Stimulated activated naive CD8-positive, alpha-beta T cell treated with anti-CD3 and anti-CD28 coated beads, Interleukin-15, Interleukin-2, amounts not matched to agents 100 U/mL and 50 U/mL, for 24 hours (primary cell): ENCODE data around the gene LIN7A.

ENCODE experiments used
- ATAC-seq: fragments of 150-1000 bp; cut with Tn5 transposase; one replicate; pipeline ENCODE4 v1.10.0; 2021
- DNase-seq: peaks from one replicate; pipeline ENCODE4 v3.0.0; 2021

The LIN7A gene

GRCh38 chr12:80937391-80938238 lies at the start of gene LIN7A:
LIN7A (minus strand) TSS chr12:80937934; CDS start chr12:80937722, 212 bp downstream.
- no peak for DNase-seq

GRCh38 chr12:80986224-80986623 lies 48.5 kb upstream of the LIN7A start:
- ATAC-seq (no peak), DNase-seq (no peak)

More at GRCh38 chr12:80937391-80938238, at the start of gene LIN7A:
- ATAC-seq = peak; percentile 9

GRCh38 chr12:80979816-80980215 lies 42.1 kb upstream of the LIN7A start:
- DNase-seq (no peak), ATAC-seq (no peak)

DNA sequence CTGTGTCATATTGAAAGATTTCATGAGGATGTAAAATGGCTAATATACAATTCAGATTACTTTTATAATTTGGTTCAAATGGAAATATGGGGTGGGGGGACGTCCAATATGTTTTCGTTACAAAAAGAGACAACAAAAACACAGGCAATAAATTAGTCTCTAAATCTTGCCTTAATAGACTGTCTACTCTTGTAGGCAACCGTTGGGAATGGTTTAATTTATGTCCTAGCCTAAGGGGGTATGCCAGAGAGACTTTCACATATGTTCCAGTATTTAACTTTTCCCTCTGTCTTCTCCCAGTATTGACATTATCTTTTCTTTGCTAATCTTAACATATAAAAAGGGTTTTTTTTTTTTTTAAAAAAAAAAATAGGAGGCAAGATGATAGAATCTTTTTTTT lies 41.5 kb upstream of the LIN7A start:
- ATAC-seq (no peak), DNase-seq (no peak)

- DNase-seq = no peak
- ATAC-seq = no peak
These were observed 39.6 kb upstream of the LIN7A start for GRCh38 chr12:80977346-80977745.

- no peak for DNase-seq
- ATAC-seq = no peak
These were observed 30.6 kb upstream of the LIN7A start for GRCh38 chr12:80968326-80968725.

GRCh38 chr12:80967565-80967964 lies 29.8 kb upstream of the LIN7A start:
- no peak for DNase-seq
- no peak for ATAC-seq

DNA sequence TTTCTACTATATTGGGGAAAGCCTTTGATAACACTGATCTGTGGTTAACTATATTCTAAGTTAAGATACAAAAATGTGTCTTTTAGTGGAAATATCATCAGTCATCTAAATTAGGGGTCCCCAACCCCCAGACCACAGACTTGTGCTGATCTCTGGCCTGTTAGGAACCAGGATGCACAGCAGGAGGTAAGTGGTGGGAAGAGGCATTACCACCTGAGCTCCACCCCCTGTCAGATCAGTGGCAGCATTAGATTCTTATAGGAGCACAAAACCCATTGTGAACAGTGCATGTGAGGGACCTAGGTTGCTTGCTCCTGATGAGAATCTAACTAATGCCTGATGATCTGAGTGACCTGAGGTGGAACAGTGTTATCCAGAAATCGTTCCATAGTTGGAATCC lies 28.3 kb upstream of the LIN7A start:
- no peak for ATAC-seq
- no peak for DNase-seq

- DNase-seq (no peak), ATAC-seq (no peak)
These were observed 20.4 kb upstream of the LIN7A start for GRCh38 chr12:80958162-80958561.

- ATAC-seq (no peak), DNase-seq (no peak)
These were observed 17.3 kb upstream of the LIN7A start for GRCh38 chr12:80954857-80955520.

- ATAC-seq (no peak), DNase-seq (no peak)
These were observed 14.7 kb upstream of the LIN7A start for GRCh38 chr12:80952443-80952842.

GRCh38 chr12:80946591-80946990 lies 8.9 kb upstream of the LIN7A start:
- DNase-seq (no peak), ATAC-seq (no peak)

GRCh38 chr12:80943338-80943737 lies 5.6 kb upstream of the LIN7A start:
- ATAC-seq = no peak

GRCh38 chr12:80941916-80942315 lies 4.2 kb upstream of the LIN7A start:
- ATAC-seq (no peak), DNase-seq (no peak)

More at GRCh38 chr12:80943338-80943737, 5.6 kb upstream of the LIN7A start:
- DNase-seq = no peak

DNA sequence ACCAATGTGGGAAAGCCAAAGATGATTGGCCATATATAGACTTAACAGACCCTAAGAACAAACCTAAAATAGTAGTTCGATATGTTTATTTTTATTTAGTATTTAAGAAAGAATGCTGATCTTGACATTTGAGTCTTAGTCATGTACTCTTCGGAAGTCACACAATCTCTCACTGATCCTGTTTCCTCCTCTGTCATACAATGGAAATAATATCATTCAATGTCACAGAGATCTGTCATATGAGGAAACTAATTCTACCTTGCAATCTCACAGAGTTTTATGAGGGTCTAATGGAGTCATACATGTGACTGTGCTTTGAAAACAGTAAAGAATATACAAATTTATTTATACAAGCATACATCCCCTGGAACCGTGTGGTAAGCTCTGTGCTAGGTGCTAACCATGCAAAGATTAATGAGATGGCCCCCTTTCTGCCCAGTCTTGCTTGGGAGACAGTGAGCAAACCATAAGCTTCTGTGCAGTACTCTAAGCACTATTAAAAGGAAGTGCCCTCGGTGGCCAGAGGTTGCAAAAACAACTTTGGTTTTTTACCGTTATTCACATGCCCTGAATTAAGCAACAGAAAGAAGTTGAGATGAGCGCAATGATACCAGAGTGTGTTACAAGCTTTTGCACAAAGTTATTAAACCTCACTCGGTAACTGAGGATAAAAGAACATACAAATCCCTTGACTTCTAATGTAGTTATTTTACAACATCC lies 1.7 kb upstream of the LIN7A start:
- DNase-seq (no peak), ATAC-seq (no peak)

GRCh38 chr12:80938397-80938796 lies 663 bp upstream of the LIN7A start:
- DNase-seq (no peak), ATAC-seq (no peak)

- ATAC-seq = no peak
- DNase-seq = no peak
These were observed 918 bp downstream of the LIN7A start for GRCh38 chr12:80936642-80937390.

DNA sequence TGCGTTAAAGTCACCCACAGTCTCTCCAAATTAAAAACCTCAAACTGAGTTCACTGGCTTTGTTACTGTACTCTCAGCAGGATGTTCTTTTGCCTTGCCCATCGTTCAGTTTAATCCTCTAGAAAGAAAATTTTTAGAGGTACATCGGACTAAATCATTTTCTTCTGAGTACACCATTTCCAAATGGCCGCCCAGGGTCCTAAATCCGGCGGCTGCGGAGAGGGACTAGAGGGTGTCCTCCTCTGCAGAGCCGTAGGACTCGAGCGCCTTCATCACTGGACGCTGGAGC lies 1.4 kb downstream of the LIN7A start:
- ATAC-seq (no peak), DNase-seq (no peak)

GRCh38 chr12:80935111-80935510 lies 2.6 kb downstream of the LIN7A start:
- ATAC-seq = no peak
- DNase-seq = no peak

- no peak for ATAC-seq
- no peak for DNase-seq
These were observed 11.8 kb downstream of the LIN7A start for GRCh38 chr12:80925983-80926382.

DNA sequence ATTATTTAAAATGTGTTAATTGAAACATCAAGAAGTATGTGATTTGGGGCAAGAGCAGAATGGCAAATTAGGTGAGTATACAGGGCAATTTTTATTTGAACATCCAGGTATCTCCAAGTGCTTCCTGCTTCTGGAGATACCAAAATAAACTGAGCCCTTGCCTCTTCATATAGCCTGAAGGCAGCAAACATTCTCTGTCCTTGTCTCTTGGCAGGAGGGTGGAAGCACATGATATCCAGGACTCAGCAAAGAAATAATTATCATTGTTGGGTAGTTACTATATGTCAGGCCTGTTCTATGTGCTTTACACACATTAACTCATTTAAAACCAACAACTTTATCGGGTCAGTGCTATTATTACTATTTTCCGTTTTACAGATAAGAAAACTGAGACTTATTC lies 12.5 kb downstream of the LIN7A start:
- DNase-seq (no peak), ATAC-seq (no peak)

DNA sequence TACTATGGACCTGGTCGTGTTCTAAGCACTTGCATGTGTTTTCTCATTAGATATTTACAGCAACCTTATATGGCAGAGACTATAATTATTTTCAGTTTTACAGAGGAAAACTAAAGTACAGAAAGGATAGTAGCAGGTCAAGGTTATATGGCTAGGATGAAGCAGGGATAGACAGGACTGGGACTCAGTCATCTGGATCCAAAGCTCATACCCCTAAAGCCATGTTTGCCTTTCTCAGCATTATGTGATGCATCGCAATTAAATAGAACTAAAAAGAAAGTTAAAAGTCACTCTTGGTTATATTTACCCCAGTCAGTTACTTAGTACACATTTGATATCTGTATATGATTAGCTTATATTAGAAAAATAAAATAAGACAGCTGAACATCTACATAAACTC lies 13.3 kb downstream of the LIN7A start:
- DNase-seq (no peak), ATAC-seq (no peak)

- no peak for DNase-seq
- no peak for ATAC-seq
These were observed 17.7 kb downstream of the LIN7A start for GRCh38 chr12:80920006-80920405.
